Testis (tissue), 3 donors: ENCODE results near the gene ADD1. TPM values are rescaled to one million over a fixed set of nuclear protein-coding genes. Genes with fewer than 3 reads are reported as not detected.
A peak's percentile ranks its signal among the peaks of the same experiment; 100 is the strongest.

Experiments used
- DNase-seq: peaks from one replicate; pipeline ENCODE4 v3.0.0-alpha.2; 2019
- H3K27ac ChIP-seq, 2 donors: fragments of 200-600 bp; sonication (generic); one replicate each; pipeline ENCODE4 v1.5.1; 2019
- H3K27me3 ChIP-seq: fragments of 200-600 bp; sonication (generic); one replicate; pipeline ENCODE4 v1.5.1; 2019
- H3K36me3 ChIP-seq: fragments of 200-600 bp; sonication (generic); one replicate; pipeline ENCODE4 v1.5.1; 2017; ENCODE audit warnings: low read depth; ENCODE audit errors: missing control alignments
- H3K4me1 ChIP-seq: fragments of 200-600 bp; sonication (generic); one replicate; pipeline ENCODE4 v1.5.1; 2019
- H3K4me3 ChIP-seq, 2 donors: fragments of 200-600 bp; sonication (generic); one replicate each; pipeline ENCODE4 v1.5.1; 2017 to 2019
- H3K9me3 ChIP-seq: fragments of 200-600 bp; sonication (generic); one replicate; pipeline ENCODE4 v1.5.1; 2017
- CTCF ChIP-seq, 3 experiments: fragments of 450-650 bp in 2 of 3; fragments of 200-600 bp in 1 of 3; sonication (generic) in 1 of 3; IDR thresholded peaks; one replicate each; pipeline ENCODE4 v1.5.1; 2016 to 2019; ENCODE audit warnings: antibody characterized with exemption in 3 of 3, mild to moderate bottlenecking in 2 of 3, moderate library complexity in 1 of 3
- POLR2A ChIP-seq: fragments of 450-650 bp; IDR thresholded peaks from one replicate; pipeline ENCODE4 v1.6.1; 2017; ENCODE audit warnings: antibody characterized with exemption, mild to moderate bottlenecking, moderate library complexity
- WGBS, 2 donors: methylation state at CpG; one replicate each; pipeline ENCODE4 v1.1.5; 2018; 5-methylcytosine and 5-hydroxymethylcytosine counted together
- intact Hi-C: fragments of 100-400 bp; cut with DNase I; formaldehyde crosslinking; loops from one replicate; pipeline ENCODE4 v1.15.1; 2023; ENCODE audit warnings: low total_unique reads
- polyA plus RNA-seq: library from polyadenylated mRNA; stranded (reverse); fragments of 350-450 nt; fragmentation: Illumina TruSeq; extraction: RNeasy Lipid Tissue Mini Kit (QIAGEN cat#74804); gene quantifications from one replicate; pipeline ENCODE4 v1.2.3, GENCODE V29; 2014; ENCODE audit warnings: low read depth, low replicate concordance; ENCODE audit not compliant: insufficient read depth
- total RNA-seq, 2 donors: library from RNA; depleted of rRNA; stranded (reverse); fragments of >200 nt; gene quantifications; one replicate each; pipeline ENCODE4 v1.2.3, GENCODE V29; 2016

ADD1 gene
- total and polyA plus RNA-seq, 3 donors from 2014 or later, result 233 to 355 (median 318) TPM

DNA sequence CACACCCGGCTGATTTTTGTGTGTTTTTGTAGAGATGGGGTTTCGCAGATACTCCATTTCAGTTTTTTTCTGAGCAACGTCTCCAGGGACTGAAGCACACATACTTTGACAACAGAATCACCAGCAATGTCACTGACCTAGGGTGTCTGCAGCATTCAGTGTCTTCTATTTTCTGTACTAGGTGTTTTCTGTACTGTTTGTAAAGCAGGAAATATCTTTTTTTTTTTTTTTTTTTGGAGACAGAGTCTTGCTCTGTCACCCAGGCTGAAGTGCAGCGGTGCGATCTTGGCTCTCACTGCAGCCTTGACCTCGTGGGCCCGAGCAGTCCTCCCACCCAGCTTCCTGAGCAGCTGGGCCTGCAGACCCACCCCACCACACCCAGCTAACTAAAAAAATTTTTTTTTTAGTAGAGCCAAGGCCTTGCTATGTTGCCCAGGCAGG is 8.9 kb downstream of the ADD1 start:
- Histone ChIP-seq H3K36me3 (no peaks in the 10 kb centered on the region), H3K27ac (peak overlapping the region in 1 of 2 donors; percentile 3), H3K27me3 (no peaks in the 10 kb centered on the region), H3K4me1 (peaks cover 49% of the 10 kb centered on the region), H3K4me3 (no peak overlapping the region), H3K9me3 (no peaks in the 10 kb centered on the region)
- 29% methylated on average over 7 of the region's 7 CpGs for WGBS, 2 donors
- TF ChIP-seq CTCF (IDR thresholded peaks at IDR 0.05) (no peak), POLR2A (no peak)
- intact Hi-C loops, result no loop called here
- DNase-seq, result peak; percentile 33

- DNase-seq, result no peak
Measured at GRCh38 chr4:2855584-2855983, 11.9 kb downstream of the ADD1 start.

GRCh38 chr4:2856266-2856665 is 12.6 kb downstream of the ADD1 start:
- DNase-seq, result no peak
- 87 to 90% methylated on average over 3 of the region's 3 CpGs for WGBS, 2 donors
- peak overlapping the region; percentile 12 to 14 for H3K27ac ChIP-seq
- intact Hi-C loops, result no loop called here
- no peaks in the 10 kb centered on the region for H3K9me3 ChIP-seq
- H3K36me3 ChIP-seq, result no peaks in the 10 kb centered on the region
- H3K4me1 ChIP-seq, result peaks cover 66% of the 10 kb centered on the region
- no peak overlapping the region for H3K4me3 ChIP-seq
- TF ChIP-seq CTCF (IDR thresholded peaks at IDR 0.05) (no peak), POLR2A (no peak)
- no peaks in the 10 kb centered on the region for H3K27me3 ChIP-seq

More at GRCh38 chr4:2855584-2855983, 11.9 kb downstream of the ADD1 start:
- WGBS, 2 donors, result 51 to 58% methylated on average over 5 of the region's 5 CpGs
- no peaks in the 10 kb centered on the region for H3K36me3 ChIP-seq
- H3K4me3 ChIP-seq, result no peak overlapping the region
- peaks cover 60% of the 10 kb centered on the region for H3K4me1 ChIP-seq
- TF ChIP-seq POLR2A (no peak), CTCF (IDR thresholded peaks at IDR 0.05) (no peak)
- intact Hi-C loops, result no loop called here
- H3K27me3 ChIP-seq, result no peaks in the 10 kb centered on the region
- peak overlapping the region; percentile 12 to 14 for H3K27ac ChIP-seq
- no peaks in the 10 kb centered on the region for H3K9me3 ChIP-seq

DNA sequence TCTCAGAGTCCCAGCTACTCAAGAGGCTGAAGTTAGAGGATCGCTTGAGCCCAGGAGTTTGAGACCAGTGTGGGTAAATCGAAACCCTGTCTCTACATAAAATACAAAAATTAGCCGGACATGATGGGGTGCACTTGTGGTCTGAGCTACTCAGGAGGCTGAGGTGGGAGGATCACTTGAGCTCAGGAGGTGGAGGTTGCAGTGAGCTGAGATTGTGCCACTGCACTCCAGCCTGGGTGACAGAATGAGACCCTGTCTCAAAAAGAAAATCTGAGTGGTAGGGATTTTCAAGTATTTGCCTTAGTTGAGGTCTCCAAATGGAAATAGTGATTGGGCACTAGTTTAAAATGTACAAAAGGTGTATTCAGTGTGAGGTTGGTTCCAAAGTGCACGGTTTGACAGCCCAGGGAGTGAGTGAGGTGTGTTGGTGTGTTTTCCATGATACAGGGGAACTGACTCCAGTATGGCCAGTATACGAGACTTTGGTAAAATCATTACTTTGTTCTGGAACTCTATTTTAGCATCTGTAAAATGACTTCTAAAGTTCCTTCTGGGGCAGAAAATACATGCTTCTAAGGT is 13.8 kb downstream of the ADD1 start:
- no peak for DNase-seq
- intact Hi-C loops, result no loop called here
- peak overlapping the region in 1 of 2 donors; percentile 77 for H3K27ac ChIP-seq
- H3K4me3 ChIP-seq, result no peak overlapping the region
- H3K36me3 ChIP-seq, result no peaks in the 10 kb centered on the region
- no peaks in the 10 kb centered on the region for H3K9me3 ChIP-seq
- H3K27me3 ChIP-seq, result no peaks in the 10 kb centered on the region
- WGBS, 2 donors, result 94 to 95% methylated on average over 5 of the region's 5 CpGs
- TF ChIP-seq POLR2A (no peak), CTCF (IDR thresholded peaks at IDR 0.05) (no peak)
- H3K4me1 ChIP-seq, result peaks cover 76% of the 10 kb centered on the region
